Measurements from ENCODE around the gene NT5M. TPM values are rescaled to one million over a fixed set of nuclear protein-coding genes. Genes with fewer than 3 reads are reported as not detected.

The NT5M gene
- total RNA-seq, 1 experiment from 2014 or later: 6.6 TPM

GRCh38 chr17:17354560-17355349, 51.6 kb downstream of the NT5M start:
- no peak overlapping the region for H3K27ac ChIP-seq (ENCODE audit: insufficient read length, low read depth, low read length)
- no peak overlapping the region for H3T11ph ChIP-seq (ENCODE audit: low read length)
- H2AK5ac ChIP-seq (ENCODE audit: insufficient read length, low read length): no peak overlapping the region
- H3K9me3 ChIP-seq (ENCODE audit: control insufficient read depth, low read depth, low read length): no peaks in the 10 kb centered on the region
- no peak overlapping the region; a peak in 1 of 5 replicates for H3K4me3 Mint-ChIP-seq
- no peak overlapping the region; a peak in 1 of 7 replicates for H3K27ac Mint-ChIP-seq
- no peak overlapping the region for H2BK5ac ChIP-seq (ENCODE audit: insufficient read length, low read length)
- H3K9ac ChIP-seq (ENCODE audit: extremely low read depth, insufficient read length, low read length): no peak overlapping the region
- no peak overlapping the region for H2BK120ac ChIP-seq (ENCODE audit: low read depth, low read length, poor library complexity, severe bottlenecking)
- no peak overlapping the region for H3K14ac ChIP-seq (ENCODE audit: insufficient read depth, low read length)
- peak; percentile 89 for DNase-seq
- H4K91ac ChIP-seq (ENCODE audit: insufficient read length, low read depth, low read length): no peak overlapping the region
- TF ChIP-seq, protein P1, sequence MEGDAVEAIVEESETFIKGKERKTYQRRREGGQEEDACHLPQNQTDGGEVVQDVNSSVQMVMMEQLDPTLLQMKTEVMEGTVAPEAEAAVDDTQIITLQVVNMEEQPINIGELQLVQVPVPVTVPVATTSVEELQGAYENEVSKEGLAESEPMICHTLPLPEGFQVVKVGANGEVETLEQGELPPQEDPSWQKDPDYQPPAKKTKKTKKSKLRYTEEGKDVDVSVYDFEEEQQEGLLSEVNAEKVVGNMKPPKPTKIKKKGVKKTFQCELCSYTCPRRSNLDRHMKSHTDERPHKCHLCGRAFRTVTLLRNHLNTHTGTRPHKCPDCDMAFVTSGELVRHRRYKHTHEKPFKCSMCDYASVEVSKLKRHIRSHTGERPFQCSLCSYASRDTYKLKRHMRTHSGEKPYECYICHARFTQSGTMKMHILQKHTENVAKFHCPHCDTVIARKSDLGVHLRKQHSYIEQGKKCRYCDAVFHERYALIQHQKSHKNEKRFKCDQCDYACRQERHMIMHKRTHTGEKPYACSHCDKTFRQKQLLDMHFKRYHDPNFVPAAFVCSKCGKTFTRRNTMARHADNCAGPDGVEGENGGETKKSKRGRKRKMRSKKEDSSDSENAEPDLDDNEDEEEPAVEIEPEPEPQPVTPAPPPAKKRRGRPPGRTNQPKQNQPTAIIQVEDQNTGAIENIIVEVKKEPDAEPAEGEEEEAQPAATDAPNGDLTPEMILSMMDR (conservative IDR thresholded peaks at IDR 0.05): peak; percentile 96
- peaks cover 12 to 16% of the 10 kb centered on the region in 2 experiments for H3K4me1 Mint-ChIP-seq
- H3K4ac ChIP-seq (ENCODE audit: low read depth, low read length): no peak overlapping the region
- H2BK20ac ChIP-seq (ENCODE audit: low read depth, low read length, poor library complexity, severe bottlenecking): no peak overlapping the region
- H3K23me2 ChIP-seq (ENCODE audit: insufficient read length, low read depth, low read length, poor library complexity, severe bottlenecking): no peaks in the 10 kb centered on the region
- H3K4me1 ChIP-seq (ENCODE audit: insufficient read depth, low read length): no peaks in the 10 kb centered on the region
- H3K79me1 ChIP-seq (ENCODE audit: insufficient read depth, low read depth, low read length, poor library complexity, severe bottlenecking): no peaks in the 10 kb centered on the region
- H2BK12ac ChIP-seq (ENCODE audit: insufficient read length, low read depth, low read length): no peak overlapping the region
- no peak overlapping the region for H4K5ac ChIP-seq (ENCODE audit: insufficient read length, low read depth, low read length)
- H3K79me2 ChIP-seq (ENCODE audit: insufficient read depth, low read length): no peaks in the 10 kb centered on the region
- H4K8ac ChIP-seq (replicated peaks; ENCODE audit: insufficient read length, low read depth, low read length): no peak overlapping the region
- H3K23ac ChIP-seq (ENCODE audit: insufficient read length, low read depth, low read length): no peak overlapping the region
- H3K18ac ChIP-seq (ENCODE audit: insufficient read length, low read depth, low read length): no peak overlapping the region
- H3K56ac ChIP-seq (ENCODE audit: insufficient read length, low read depth, low read length): no peak overlapping the region
- H3K4me2 ChIP-seq (ENCODE audit: insufficient read depth, insufficient read length, low read length): no peak overlapping the region
- peaks cover 8 to 10% of the 10 kb centered on the region in 2 experiments; a peak in 4 of 5 replicates for H3K9me3 Mint-ChIP-seq
- no peaks in the 10 kb centered on the region for H4K20me1 ChIP-seq (ENCODE audit: control insufficient read depth, insufficient read depth, insufficient read length)
- no peaks in the 10 kb centered on the region for H3K27me3 ChIP-seq (ENCODE audit: insufficient read depth, low read length)
- peaks cover 0 to 4% (median 0%) of the 10 kb centered on the region in 3 experiments; a peak in 2 of 7 replicates for H3K36me3 Mint-ChIP-seq (ENCODE audit: insufficient read depth in 1 of 3, low read depth in 3 of 3)
- H2AFZ ChIP-seq (ENCODE audit: low read length): no peak overlapping the region
- H3K27me3 Mint-ChIP-seq (ENCODE audit: low read depth): peaks cover 15% of the 10 kb centered on the region
- no CpG with 5 or more reads among the region's 14 CpGs for WGBS (ENCODE audit: extremely low coverage, insufficient read length, low lambda C conversion rate)
- H2BK15ac ChIP-seq (ENCODE audit: low read depth, low read length): no peak overlapping the region

Data from H9 (cell line).